SK-N-MC (cell line): ENCODE measurements around the gene C1QL1.
A peak's percentile ranks its signal among the peaks of the same experiment; 100 is the strongest.

Experiments
- EZH2 ChIP-seq: fragments of 200-600 bp; sonication (generic); IDR thresholded peaks from one replicate; pipeline ENCODE4 v1.6.1; 2017; ENCODE audit warnings: antibody characterized with exemption
- POLR2AphosphoS5 ChIP-seq: IDR thresholded peaks from 2 replicates; pipeline ENCODE4 v1.6.1; 2012; ENCODE audit warnings: mild to moderate bottlenecking, low read depth, low read length, borderline replicate concordance

- TF ChIP-seq EZH2: no peak
- TF ChIP-seq POLR2AphosphoS5: peak; percentile 5; the same call in 1 of the 2 replicates
Observed at GRCh38 chr17:44932787-44933097, 35.4 kb downstream of the C1QL1 start.
